DOHH2 (cell line): ENCODE measurements around the gene TMEM218.

Source experiments
- H3F3A ChIP-seq: fragments of 200-600 bp; sonication (generic), shearing (Covaris generic); 2 replicates; pipeline ENCODE4 v1.6.0; 2016; ENCODE audit warnings: antibody characterized with exemption, mild to moderate bottlenecking; ENCODE audit not compliant: control insufficient read depth, insufficient read depth
- H3K27ac ChIP-seq: fragments of 200-600 bp; sonication (generic); 2 replicates; pipeline ENCODE4 v1.5.1; 2014; ENCODE audit warnings: low read depth, mild to moderate bottlenecking, low read length, moderate library complexity
- H3K27me3 ChIP-seq: fragments of 200-600 bp; sonication (generic); 2 replicates; pipeline ENCODE4 v1.6.1; 2014; ENCODE audit warnings: mild to moderate bottlenecking, low read length, mixed read lengths; ENCODE audit not compliant: control insufficient read depth
- H3K36me3 ChIP-seq: fragments of 200-600 bp; sonication (generic); 2 replicates; pipeline ENCODE4 v1.6.1; 2014; ENCODE audit warnings: mild to moderate bottlenecking, low read length, moderate library complexity, mixed read lengths; ENCODE audit not compliant: control insufficient read depth
- H3K4me1 ChIP-seq: fragments of 200-600 bp; sonication (generic); 2 replicates; pipeline ENCODE4 v1.6.1; 2014; ENCODE audit warnings: mild to moderate bottlenecking, low read length, mixed read lengths; ENCODE audit not compliant: control insufficient read depth
- H3K4me2 ChIP-seq: fragments of 200-600 bp; sonication (generic); 2 replicates; pipeline ENCODE4 v1.6.0; 2014; ENCODE audit warnings: mild to moderate bottlenecking, low read length, moderate library complexity
- H3K4me3 ChIP-seq: fragments of 200-600 bp; sonication (generic); 2 replicates; pipeline ENCODE4 v1.5.1; 2014; ENCODE audit warnings: mild to moderate bottlenecking, low read length, mixed read lengths
- H3K79me2 ChIP-seq: fragments of 200-600 bp; sonication (generic); 2 replicates; pipeline ENCODE4 v1.6.1; 2014; ENCODE audit warnings: mild to moderate bottlenecking, low read length, mixed read lengths; ENCODE audit not compliant: control insufficient read depth
- H3K9me2 ChIP-seq: fragments of 200-600 bp; sonication (generic); replicated peaks from 2 replicates; pipeline ENCODE4 v1.6.1; 2014; ENCODE audit warnings: mild to moderate bottlenecking, low read length, mixed read lengths; ENCODE audit not compliant: control insufficient read depth
- H3K9me3 ChIP-seq: fragments of 200-600 bp; sonication (generic); 2 replicates; pipeline ENCODE4 v1.6.1; 2014; ENCODE audit warnings: antibody characterized with exemption, low read length, mixed read lengths; ENCODE audit not compliant: control insufficient read depth, insufficient read depth
- H4K20me1 ChIP-seq: fragments of 200-600 bp; sonication (generic); 2 replicates; pipeline ENCODE4 v1.6.0; 2014; ENCODE audit warnings: low read depth, mild to moderate bottlenecking, antibody characterized with exemption, low read length, moderate library complexity; ENCODE audit not compliant: control insufficient read depth, insufficient read depth
- EZH2phosphoT487 ChIP-seq: fragments of 200-600 bp; sonication (generic); IDR thresholded peaks from 2 replicates; pipeline ENCODE4 v1.6.1; 2017; ENCODE audit warnings: borderline replicate concordance, mild to moderate bottlenecking, antibody characterized with exemption, low read length, moderate library complexity, mixed read lengths
- TF ChIP-seq, protein P1 (sequence below): fragments of 200-600 bp; sonication (generic); IDR thresholded peaks from one replicate; pipeline ENCODE4 v1.5.1; 2014; ENCODE audit warnings: antibody characterized with exemption, mild to moderate bottlenecking, low read depth, low read length; ENCODE audit not compliant: poor library complexity, severe bottlenecking

Gene TMEM218

DNA sequence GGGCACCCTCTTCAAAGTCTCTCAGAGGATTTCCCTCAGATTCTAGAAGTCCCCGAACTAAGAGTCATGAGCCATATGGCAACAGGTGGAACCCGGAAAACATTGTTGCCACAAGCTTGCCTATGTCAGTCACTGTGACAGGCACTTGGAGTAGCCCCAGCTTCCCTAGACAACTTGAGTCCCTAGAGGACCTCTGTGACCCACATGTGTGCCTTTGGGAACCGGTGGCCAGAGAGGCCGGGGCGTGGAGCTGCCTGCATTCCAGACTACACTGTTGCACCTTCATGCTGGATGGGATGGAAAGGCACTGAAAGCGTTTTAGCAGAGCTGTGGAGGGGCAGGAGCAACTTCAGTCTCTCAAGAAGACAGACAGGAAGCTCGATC is 36.2 kb downstream of the TMEM218 start:
- Histone ChIP-seq H3K79me2 (no peaks in the 10 kb centered on the region), H3F3A (no peaks in the 10 kb centered on the region), H3K27me3 (no peaks in the 10 kb centered on the region), H3K9me2 (no peaks in the 10 kb centered on the region), H4K20me1 (no peaks in the 10 kb centered on the region), H3K9me3 (no peaks in the 10 kb centered on the region), H3K27ac (no peak overlapping the region), H3K4me3 (no peak overlapping the region), H3K36me3 (no peaks in the 10 kb centered on the region), H3K4me2 (no peak overlapping the region), H3K4me1 (peaks cover 40% of the 10 kb centered on the region)
- TF ChIP-seq, protein P1, sequence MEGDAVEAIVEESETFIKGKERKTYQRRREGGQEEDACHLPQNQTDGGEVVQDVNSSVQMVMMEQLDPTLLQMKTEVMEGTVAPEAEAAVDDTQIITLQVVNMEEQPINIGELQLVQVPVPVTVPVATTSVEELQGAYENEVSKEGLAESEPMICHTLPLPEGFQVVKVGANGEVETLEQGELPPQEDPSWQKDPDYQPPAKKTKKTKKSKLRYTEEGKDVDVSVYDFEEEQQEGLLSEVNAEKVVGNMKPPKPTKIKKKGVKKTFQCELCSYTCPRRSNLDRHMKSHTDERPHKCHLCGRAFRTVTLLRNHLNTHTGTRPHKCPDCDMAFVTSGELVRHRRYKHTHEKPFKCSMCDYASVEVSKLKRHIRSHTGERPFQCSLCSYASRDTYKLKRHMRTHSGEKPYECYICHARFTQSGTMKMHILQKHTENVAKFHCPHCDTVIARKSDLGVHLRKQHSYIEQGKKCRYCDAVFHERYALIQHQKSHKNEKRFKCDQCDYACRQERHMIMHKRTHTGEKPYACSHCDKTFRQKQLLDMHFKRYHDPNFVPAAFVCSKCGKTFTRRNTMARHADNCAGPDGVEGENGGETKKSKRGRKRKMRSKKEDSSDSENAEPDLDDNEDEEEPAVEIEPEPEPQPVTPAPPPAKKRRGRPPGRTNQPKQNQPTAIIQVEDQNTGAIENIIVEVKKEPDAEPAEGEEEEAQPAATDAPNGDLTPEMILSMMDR = no peak
- TF ChIP-seq EZH2phosphoT487 = no peak

DNA sequence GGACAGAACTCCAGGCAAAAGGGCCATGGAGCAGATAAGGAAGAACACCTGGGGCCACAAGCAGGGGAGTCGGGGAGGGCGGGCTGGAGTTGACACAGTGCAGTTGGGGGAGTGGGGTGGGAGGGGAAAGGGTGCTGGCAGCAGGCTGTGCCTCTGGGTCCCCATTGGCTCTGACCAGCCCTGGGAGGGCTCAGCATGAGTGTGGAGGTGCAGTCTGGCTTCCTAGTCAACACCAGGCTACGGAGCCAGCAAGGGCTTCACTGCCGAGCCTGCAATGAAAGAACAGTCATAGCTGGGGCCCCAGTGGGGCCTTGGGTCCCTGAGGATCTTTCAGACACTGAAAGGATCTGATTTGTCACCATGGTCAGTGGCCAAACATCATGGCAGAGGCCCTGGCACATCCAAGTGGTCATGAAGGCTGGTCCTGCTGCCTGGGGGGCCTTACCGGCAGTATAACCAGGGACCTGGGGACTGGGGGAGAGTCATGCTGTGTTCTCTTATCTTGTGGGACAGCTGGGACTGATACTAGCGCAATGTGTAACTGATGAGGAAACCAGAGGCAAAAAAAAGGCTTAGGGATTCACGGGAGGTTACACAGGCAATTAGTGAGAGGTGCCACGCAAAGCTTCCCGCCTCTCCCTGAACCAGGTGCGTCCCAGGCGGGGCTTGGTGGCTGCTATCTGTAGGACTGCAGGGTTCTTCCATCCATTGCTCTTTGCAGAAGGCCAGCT is 36.8 kb downstream of the TMEM218 start:
- H4K20me1 ChIP-seq = no peaks in the 10 kb centered on the region
- H3F3A ChIP-seq = no peaks in the 10 kb centered on the region
- no peaks in the 10 kb centered on the region for H3K36me3 ChIP-seq
- no peak overlapping the region for H3K4me3 ChIP-seq
- H3K4me2 ChIP-seq = no peak overlapping the region
- no peaks in the 10 kb centered on the region for H3K9me3 ChIP-seq
- no peaks in the 10 kb centered on the region for H3K79me2 ChIP-seq
- H3K4me1 ChIP-seq = peaks cover 44% of the 10 kb centered on the region
- TF ChIP-seq, protein P1 = no peak
- H3K27me3 ChIP-seq = no peaks in the 10 kb centered on the region
- H3K9me2 ChIP-seq = no peaks in the 10 kb centered on the region
- H3K27ac ChIP-seq = no peak overlapping the region

DNA sequence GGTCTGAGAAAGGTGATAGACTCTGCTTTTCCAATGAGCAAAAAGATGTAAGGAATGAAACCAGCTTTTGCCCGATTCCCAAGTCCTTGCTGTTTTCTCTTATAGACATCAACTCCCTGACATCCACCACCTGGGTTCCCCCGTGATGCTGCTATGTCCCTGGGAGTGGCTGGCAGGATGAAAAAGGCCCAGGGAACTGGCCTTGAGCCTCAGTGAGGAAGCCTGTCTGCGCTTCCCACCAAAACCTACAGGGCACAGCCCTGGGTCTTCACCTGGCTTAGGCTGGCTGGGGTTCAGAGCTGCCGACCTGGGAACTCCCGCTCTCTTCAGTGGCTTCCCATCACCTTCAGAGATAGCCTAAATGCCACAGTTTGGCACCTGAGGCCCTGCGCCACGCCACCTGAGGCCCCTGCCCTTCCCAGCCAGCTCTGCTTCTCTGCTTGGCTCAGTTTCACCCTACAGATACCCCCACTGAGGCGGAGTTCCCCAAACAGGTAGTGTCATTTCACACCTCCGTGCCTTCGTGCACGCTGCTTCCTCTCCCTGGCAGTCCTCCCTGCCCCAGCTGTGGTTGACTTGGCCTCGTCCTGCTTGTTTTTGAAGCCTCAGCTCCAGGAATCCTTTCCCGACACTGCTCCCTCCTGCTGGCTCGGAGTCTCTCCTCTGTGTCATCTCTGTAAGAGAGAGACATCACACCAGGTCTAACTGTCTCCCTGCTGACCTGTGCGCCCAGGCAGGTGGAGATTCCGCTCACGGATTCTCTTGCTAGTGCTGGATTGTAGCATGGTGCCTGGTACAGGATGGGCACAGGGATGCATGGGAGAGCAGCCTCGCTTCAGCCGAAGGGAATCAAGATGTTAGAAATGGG is 37.6 kb downstream of the TMEM218 start:
- no peaks in the 10 kb centered on the region for H3K27me3 ChIP-seq
- no peaks in the 10 kb centered on the region for H3K79me2 ChIP-seq
- H3K27ac ChIP-seq = no peak overlapping the region
- no peaks in the 10 kb centered on the region for H3K36me3 ChIP-seq
- no peak overlapping the region for H3K4me3 ChIP-seq
- no peaks in the 10 kb centered on the region for H3K9me3 ChIP-seq
- no peaks in the 10 kb centered on the region for H4K20me1 ChIP-seq
- no peak overlapping the region for H3K4me2 ChIP-seq
- TF ChIP-seq EZH2phosphoT487 = no peak
- TF ChIP-seq, protein P1 = no peak
- peaks cover 44% of the 10 kb centered on the region for H3K4me1 ChIP-seq
- no peaks in the 10 kb centered on the region for H3K9me2 ChIP-seq
- no peaks in the 10 kb centered on the region for H3F3A ChIP-seq
